Measurements from ENCODE around the gene DGCR8.

The DGCR8 gene

GRCh38 chr22:20079745-20080444 is at the start of gene DGCR8:
TSS of gene DGCR8 (plus strand) at chr22:20080241. CDS start at chr22:20085964, 5,723 bp downstream.
- DNase-seq (ENCODE audit: low spot score), result peak; percentile 98

GRCh38 chr22:20031732-20032406 is 48.2 kb upstream of the DGCR8 start:
- DNase-seq (ENCODE audit: low spot score), result no peak

- DNase-seq (ENCODE audit: low spot score), result no peak
Observed at GRCh38 chr22:20032407-20032991, 47.5 kb upstream of the DGCR8 start.

GRCh38 chr22:20033045-20033706 is 46.9 kb upstream of the DGCR8 start:
- DNase-seq (ENCODE audit: low spot score), result no peak

GRCh38 chr22:20034143-20034542 is 45.9 kb upstream of the DGCR8 start:
- DNase-seq (ENCODE audit: low spot score), result no peak

GRCh38 chr22:20035375-20036083 is 44.5 kb upstream of the DGCR8 start:
- no peak for DNase-seq (ENCODE audit: low spot score)

GRCh38 chr22:20036084-20036482 is 44.0 kb upstream of the DGCR8 start:
- DNase-seq (ENCODE audit: low spot score), result no peak

- DNase-seq (ENCODE audit: low spot score), result no peak
Observed at GRCh38 chr22:20036535-20037392, 43.3 kb upstream of the DGCR8 start.

- no peak for DNase-seq (ENCODE audit: low spot score)
Observed at GRCh38 chr22:20037419-20037818, 42.6 kb upstream of the DGCR8 start.

GRCh38 chr22:20038574-20038973 is 41.5 kb upstream of the DGCR8 start:
- DNase-seq (ENCODE audit: low spot score), result no peak

GRCh38 chr22:20039683-20040325 is 40.2 kb upstream of the DGCR8 start:
- DNase-seq (ENCODE audit: low spot score), result no peak

GRCh38 chr22:20040327-20041200 is 39.5 kb upstream of the DGCR8 start:
- DNase-seq (ENCODE audit: low spot score), result no peak

- no peak for DNase-seq (ENCODE audit: low spot score)
Observed at GRCh38 chr22:20043057-20043996, 36.7 kb upstream of the DGCR8 start.

- DNase-seq (ENCODE audit: low spot score), result no peak
Observed at GRCh38 chr22:20043997-20044342, 36.1 kb upstream of the DGCR8 start.

GRCh38 chr22:20044495-20045151 is 35.4 kb upstream of the DGCR8 start:
- no peak for DNase-seq (ENCODE audit: low spot score)

GRCh38 chr22:20046730-20047129 is 33.3 kb upstream of the DGCR8 start:
- no peak for DNase-seq (ENCODE audit: low spot score)

- DNase-seq (ENCODE audit: low spot score), result no peak
Observed at GRCh38 chr22:20051927-20052308, 28.1 kb upstream of the DGCR8 start.
